Measurements from ENCODE around the gene TMIGD2. TPM values are rescaled to one million over a fixed set of nuclear protein-coding genes. Genes with fewer than 3 reads are reported as not detected.
"Not testable (repeated sequence)": the region's sequence is repeated elsewhere in the genome, so short reads cannot be mapped to it uniquely, and the experiment has no call there.

Gene TMIGD2, protein sequence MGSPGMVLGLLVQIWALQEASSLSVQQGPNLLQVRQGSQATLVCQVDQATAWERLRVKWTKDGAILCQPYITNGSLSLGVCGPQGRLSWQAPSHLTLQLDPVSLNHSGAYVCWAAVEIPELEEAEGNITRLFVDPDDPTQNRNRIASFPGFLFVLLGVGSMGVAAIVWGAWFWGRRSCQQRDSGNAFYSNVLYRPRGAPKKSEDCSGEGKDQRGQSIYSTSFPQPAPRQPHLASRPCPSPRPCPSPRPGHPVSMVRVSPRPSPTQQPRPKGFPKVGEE
- total RNA-seq (2022) (not detected in 2 replicates), Bru-seq, nascent RNA (percentile 7 among the genes with signal in this experiment), BruChase-seq, experiment 1, labeled RNA remaining after a 2-hour chase (percentile 8 among the genes with signal in this experiment), BruChase-seq, experiment 2, labeled RNA remaining after a 6-hour chase (not detected)
- long read RNA-seq, partial matches to known transcripts: 0 of 1 reads
- long read RNA-seq, other reads (novel, unspliced or antisense): 1 of 1 reads

DNA sequence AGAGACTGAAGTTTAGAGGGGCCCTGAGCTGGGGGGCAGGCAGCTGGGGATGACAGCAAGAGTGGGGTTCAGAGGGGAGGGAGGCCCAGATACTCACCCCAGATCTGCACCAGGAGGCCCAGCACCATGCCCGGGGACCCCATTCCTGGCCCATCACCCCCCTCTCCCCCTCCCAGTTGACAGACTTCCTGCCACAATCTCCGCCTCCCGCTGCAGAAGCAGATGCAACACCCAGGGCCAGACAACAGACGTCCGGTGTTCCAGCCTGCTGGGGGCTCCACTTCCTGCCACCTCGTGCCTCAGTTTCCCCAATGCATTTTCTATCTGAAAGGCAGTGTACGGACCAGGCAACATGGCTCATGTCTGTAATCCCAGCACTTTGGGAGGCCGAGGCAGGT, at the start of gene TMIGD2:
Gene TMIGD2, minus strand, starts transcription at position 147 of the 398 bp plus-strand sequence. Its CDS starts 4 bp downstream, at position 143.
- DNase-seq: no peak
- ChIA-PET CTCF (interaction anchor here (0.6 kb wide), 1 partner anchor 94 kb away, joined by 5 read pairs; no protein-coding TSS in a partner anchor), POLR2A (no interaction called here)
- H3K9me3 Mint-ChIP-seq (ENCODE audit: unreplicated experiment): no peaks in the 10 kb centered on the region
- H3K36me3 ChIP-seq (ENCODE audit: control insufficient read depth, insufficient read depth, low read length): no peaks in the 10 kb centered on the region
- H3K27me3 Mint-ChIP-seq (ENCODE audit: insufficient read depth, unreplicated experiment): no peaks in the 10 kb centered on the region
- H3K4me3 Mint-ChIP-seq (ENCODE audit: unreplicated experiment): no peak within 1 kb of the TSS
- intact Hi-C loops (cut with micrococcal nuclease; ENCODE audit: unreplicated experiment): no loop called here
- H3K27me3 ChIP-seq (replicated peaks; ENCODE audit: control insufficient read depth, insufficient read depth, low read length): no peaks in the 10 kb centered on the region
- no peaks in the 10 kb centered on the region for H3K36me3 Mint-ChIP-seq (ENCODE audit: insufficient read depth, unreplicated experiment)
- H3K4me3 ChIP-seq (ENCODE audit: low read depth, low read length): no peak within 1 kb of the TSS
- no TSS peak for BruUV-seq (replicated peaks)
- peaks cover 10% of the 10 kb centered on the region for H3K4me1 Mint-ChIP-seq (ENCODE audit: low read depth, unreplicated experiment)
- TF ChIP-seq, protein P1, sequence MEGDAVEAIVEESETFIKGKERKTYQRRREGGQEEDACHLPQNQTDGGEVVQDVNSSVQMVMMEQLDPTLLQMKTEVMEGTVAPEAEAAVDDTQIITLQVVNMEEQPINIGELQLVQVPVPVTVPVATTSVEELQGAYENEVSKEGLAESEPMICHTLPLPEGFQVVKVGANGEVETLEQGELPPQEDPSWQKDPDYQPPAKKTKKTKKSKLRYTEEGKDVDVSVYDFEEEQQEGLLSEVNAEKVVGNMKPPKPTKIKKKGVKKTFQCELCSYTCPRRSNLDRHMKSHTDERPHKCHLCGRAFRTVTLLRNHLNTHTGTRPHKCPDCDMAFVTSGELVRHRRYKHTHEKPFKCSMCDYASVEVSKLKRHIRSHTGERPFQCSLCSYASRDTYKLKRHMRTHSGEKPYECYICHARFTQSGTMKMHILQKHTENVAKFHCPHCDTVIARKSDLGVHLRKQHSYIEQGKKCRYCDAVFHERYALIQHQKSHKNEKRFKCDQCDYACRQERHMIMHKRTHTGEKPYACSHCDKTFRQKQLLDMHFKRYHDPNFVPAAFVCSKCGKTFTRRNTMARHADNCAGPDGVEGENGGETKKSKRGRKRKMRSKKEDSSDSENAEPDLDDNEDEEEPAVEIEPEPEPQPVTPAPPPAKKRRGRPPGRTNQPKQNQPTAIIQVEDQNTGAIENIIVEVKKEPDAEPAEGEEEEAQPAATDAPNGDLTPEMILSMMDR (IDR thresholded peaks at IDR 0.05; ENCODE audit: insufficient read depth in 1 of 2, low read depth in 1 of 2, low read length in 1 of 2, severe bottlenecking in 1 of 2, unreplicated experiment in 1 of 2): no peak
- no peaks in the 10 kb centered on the region for H3K9me3 ChIP-seq
- peak within 1 kb of the TSS; percentile 8 for H3K27ac Mint-ChIP-seq (ENCODE audit: unreplicated experiment)
- H3K4me1 ChIP-seq: no peaks in the 10 kb centered on the region

DNA sequence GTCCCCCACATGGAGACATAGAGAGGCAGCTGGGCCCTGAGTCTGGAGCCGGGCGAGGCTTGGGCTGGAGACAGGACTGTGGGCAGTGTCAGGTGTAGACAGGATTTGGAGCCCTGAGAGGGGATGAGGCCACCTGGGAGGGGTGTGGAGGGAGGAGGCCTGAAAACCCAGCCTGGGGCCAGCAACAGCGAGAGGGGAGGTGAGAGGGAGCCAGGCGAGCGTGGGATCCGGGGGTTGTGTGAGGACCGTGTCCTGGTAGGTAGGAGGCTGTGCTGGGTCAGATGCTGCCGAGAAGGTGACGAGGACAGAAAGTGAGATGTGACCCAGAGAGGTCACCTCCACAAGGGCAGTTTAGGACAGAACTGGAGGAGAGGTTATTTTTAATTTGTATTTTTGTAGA, 48.5 kb upstream of the TMIGD2 start:
- ChIA-PET CTCF (no interaction called here), POLR2A (no interaction called here)
- no peak overlapping the region for H3K4me3 Mint-ChIP-seq (ENCODE audit: unreplicated experiment)
- no peaks in the 10 kb centered on the region for H3K27me3 ChIP-seq (replicated peaks; ENCODE audit: control insufficient read depth, insufficient read depth, low read length)
- H3K27me3 Mint-ChIP-seq (ENCODE audit: insufficient read depth, unreplicated experiment): no peaks in the 10 kb centered on the region
- no peak for DNase-seq
- H3K36me3 Mint-ChIP-seq (ENCODE audit: insufficient read depth, unreplicated experiment): peaks cover 44% of the 10 kb centered on the region
- no peaks in the 10 kb centered on the region for H3K4me1 Mint-ChIP-seq (ENCODE audit: low read depth, unreplicated experiment)
- no peaks in the 10 kb centered on the region; the same call in 1 of the 2 replicates for H3K36me3 ChIP-seq (ENCODE audit: control insufficient read depth, insufficient read depth, low read length)
- no peak overlapping the region for H3K27ac Mint-ChIP-seq (ENCODE audit: unreplicated experiment)
- TF ChIP-seq, protein P1 (IDR thresholded peaks at IDR 0.05; ENCODE audit: insufficient read depth in 1 of 2, low read depth in 1 of 2, low read length in 1 of 2, severe bottlenecking in 1 of 2, unreplicated experiment in 1 of 2): no peak
- no TSS peak for BruUV-seq (replicated peaks)
- H3K4me1 ChIP-seq: no peaks in the 10 kb centered on the region
- no peaks in the 10 kb centered on the region for H3K9me3 ChIP-seq
- no peak overlapping the region for H3K4me3 ChIP-seq (ENCODE audit: low read depth, low read length)
- H3K9me3 Mint-ChIP-seq (ENCODE audit: unreplicated experiment): no peaks in the 10 kb centered on the region
- intact Hi-C loops (cut with micrococcal nuclease; ENCODE audit: unreplicated experiment): no loop called here

- Mint-ChIP-seq H3K36me3 (ENCODE audit: insufficient read depth, unreplicated experiment) (peaks cover 42% of the 10 kb centered on the region), H3K4me1 (ENCODE audit: low read depth, unreplicated experiment) (no peaks in the 10 kb centered on the region), H3K4me3 (ENCODE audit: unreplicated experiment) (no peak overlapping the region), H3K27me3 (ENCODE audit: insufficient read depth, unreplicated experiment) (no peaks in the 10 kb centered on the region), H3K27ac (ENCODE audit: unreplicated experiment) (no peak overlapping the region), H3K9me3 (ENCODE audit: unreplicated experiment) (no peaks in the 10 kb centered on the region)
- Histone ChIP-seq H3K36me3 (ENCODE audit: control insufficient read depth, insufficient read depth, low read length) (no peaks in the 10 kb centered on the region; the same call in 1 of the 2 replicates), H3K9me3 (no peaks in the 10 kb centered on the region), H3K4me3 (ENCODE audit: low read depth, low read length) (no peak overlapping the region), H3K27me3 (replicated peaks; ENCODE audit: control insufficient read depth, insufficient read depth, low read length) (no peaks in the 10 kb centered on the region), H3K4me1 (no peaks in the 10 kb centered on the region)
- intact Hi-C loops (cut with micrococcal nuclease; ENCODE audit: unreplicated experiment): no loop called here
- POLR2A ChIA-PET: no interaction called here
- CTCF ChIA-PET: no interaction called here
- no peak for DNase-seq
- no TSS peak for BruUV-seq (replicated peaks)
- TF ChIP-seq, protein P1 (IDR thresholded peaks at IDR 0.05; ENCODE audit: insufficient read depth in 1 of 2, low read depth in 1 of 2, low read length in 1 of 2, severe bottlenecking in 1 of 2, unreplicated experiment in 1 of 2): no peak
Measured at GRCh38 chr19:4350111-4350510, 47.9 kb upstream of the TMIGD2 start.

GRCh38 chr19:4349225-4349624, 47.0 kb upstream of the TMIGD2 start:
- BruUV-seq (replicated peaks); H3K27ac Mint-ChIP-seq (ENCODE audit: unreplicated experiment); H3K4me1 Mint-ChIP-seq (ENCODE audit: low read depth, unreplicated experiment); H3K9me3 ChIP-seq; H3K9me3 Mint-ChIP-seq (ENCODE audit: unreplicated experiment); H3K27me3 ChIP-seq (replicated peaks; ENCODE audit: control insufficient read depth, insufficient read depth, low read length); intact Hi-C loops (cut with micrococcal nuclease; ENCODE audit: unreplicated experiment); H3K4me3 ChIP-seq (ENCODE audit: low read depth, low read length); H3K4me1 ChIP-seq; POLR2A ChIA-PET; CTCF ChIA-PET; H3K36me3 ChIP-seq (ENCODE audit: control insufficient read depth, insufficient read depth, low read length); H3K4me3 Mint-ChIP-seq (ENCODE audit: unreplicated experiment); H3K27me3 Mint-ChIP-seq (ENCODE audit: insufficient read depth, unreplicated experiment); DNase-seq: not testable (repeated sequence)
- peaks cover 33% of the 10 kb centered on the region for H3K36me3 Mint-ChIP-seq (ENCODE audit: insufficient read depth, unreplicated experiment)

Measured in Caco-2 (cell line).